Uterus (tissue), 2 donors: ENCODE measurements around the gene RPL37A.

Experiments
- POLR2A ChIP-seq, 2 donors: fragments of 450-650 bp; IDR thresholded peaks; one replicate each; pipeline ENCODE4 v1.6.1; 2016; ENCODE audit warnings: antibody characterized with exemption in 2 of 2, mild to moderate bottlenecking in 1 of 2, moderate library complexity in 1 of 2
- TF ChIP-seq, protein P1 (sequence below), 4 experiments: fragments of 200-600 bp in 2 of 4; fragments of 450-650 bp in 2 of 4; sonication (generic) in 2 of 4; IDR thresholded peaks; one replicate each; pipeline ENCODE4 v1.5.1; 2016 to 2019; ENCODE audit warnings: antibody characterized with exemption in 4 of 4, mild to moderate bottlenecking in 2 of 4, moderate library complexity in 1 of 4

DNA sequence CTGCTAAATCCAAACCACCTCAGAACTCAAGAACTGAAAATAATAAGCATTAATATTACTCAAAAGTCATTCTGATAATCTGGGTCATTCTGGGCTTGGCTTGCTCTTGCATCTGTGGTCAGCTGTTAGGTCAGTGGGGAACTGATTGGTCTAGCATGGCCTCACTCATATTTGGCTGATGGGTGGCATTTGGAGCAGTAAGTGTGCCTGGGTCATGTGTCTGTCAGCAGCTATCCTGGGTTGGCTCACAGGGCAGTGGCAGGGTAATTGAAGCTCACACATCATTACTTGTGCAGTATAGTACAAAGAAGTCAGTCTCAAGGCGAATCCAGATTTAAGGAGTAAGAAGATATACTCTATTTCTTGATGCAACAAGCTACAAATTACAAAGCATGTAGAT, 9.6 kb downstream of the RPL37A start:
- TF ChIP-seq, protein P1, sequence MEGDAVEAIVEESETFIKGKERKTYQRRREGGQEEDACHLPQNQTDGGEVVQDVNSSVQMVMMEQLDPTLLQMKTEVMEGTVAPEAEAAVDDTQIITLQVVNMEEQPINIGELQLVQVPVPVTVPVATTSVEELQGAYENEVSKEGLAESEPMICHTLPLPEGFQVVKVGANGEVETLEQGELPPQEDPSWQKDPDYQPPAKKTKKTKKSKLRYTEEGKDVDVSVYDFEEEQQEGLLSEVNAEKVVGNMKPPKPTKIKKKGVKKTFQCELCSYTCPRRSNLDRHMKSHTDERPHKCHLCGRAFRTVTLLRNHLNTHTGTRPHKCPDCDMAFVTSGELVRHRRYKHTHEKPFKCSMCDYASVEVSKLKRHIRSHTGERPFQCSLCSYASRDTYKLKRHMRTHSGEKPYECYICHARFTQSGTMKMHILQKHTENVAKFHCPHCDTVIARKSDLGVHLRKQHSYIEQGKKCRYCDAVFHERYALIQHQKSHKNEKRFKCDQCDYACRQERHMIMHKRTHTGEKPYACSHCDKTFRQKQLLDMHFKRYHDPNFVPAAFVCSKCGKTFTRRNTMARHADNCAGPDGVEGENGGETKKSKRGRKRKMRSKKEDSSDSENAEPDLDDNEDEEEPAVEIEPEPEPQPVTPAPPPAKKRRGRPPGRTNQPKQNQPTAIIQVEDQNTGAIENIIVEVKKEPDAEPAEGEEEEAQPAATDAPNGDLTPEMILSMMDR (IDR thresholded peaks at IDR 0.05): no peak
- no peak for TF ChIP-seq POLR2A (IDR thresholded peaks at IDR 0.05)
